Glomerular visceral epithelial cell (primary cell): ENCODE data around the gene FILIP1.
A peak's percentile ranks its signal among the peaks of the same experiment; 100 is the strongest.
"Not testable (repeated sequence)": the region's sequence is repeated elsewhere in the genome, so short reads cannot be mapped to it uniquely, and the experiment has no call there.

Source experiments
- DNase-seq: peaks from one replicate; pipeline ENCODE4 v3.0.0-alpha.2; 2016; ENCODE audit errors: extremely low spot score

The FILIP1 gene

DNA sequence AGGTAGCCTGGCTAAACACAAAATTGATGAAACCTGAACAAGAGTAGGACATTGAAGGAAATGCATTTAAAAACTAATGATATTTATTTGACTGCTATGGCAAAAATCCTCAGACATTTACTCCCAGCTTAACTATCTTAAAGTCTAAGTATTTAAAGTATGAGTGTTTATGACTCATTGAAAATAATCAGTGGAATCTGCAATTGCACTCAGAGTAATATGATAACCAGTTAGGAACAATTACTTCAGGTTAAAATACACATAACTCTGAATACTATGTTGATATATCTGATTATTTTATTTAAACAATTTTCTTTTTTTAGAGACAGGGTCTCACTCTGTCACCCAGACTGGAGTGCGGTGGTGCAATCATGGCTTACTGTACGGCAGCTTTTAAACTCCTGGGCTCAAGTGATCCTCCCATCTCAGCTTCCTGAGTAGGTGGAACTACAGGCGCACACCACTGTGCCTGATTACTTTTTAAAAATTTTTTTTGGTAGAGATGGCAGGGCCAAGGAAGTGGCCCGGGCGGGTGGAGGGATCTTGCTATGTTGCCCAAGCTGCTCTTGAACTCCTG lies 43.9 kb downstream of the FILIP1 start:
- no peak for DNase-seq

DNA sequence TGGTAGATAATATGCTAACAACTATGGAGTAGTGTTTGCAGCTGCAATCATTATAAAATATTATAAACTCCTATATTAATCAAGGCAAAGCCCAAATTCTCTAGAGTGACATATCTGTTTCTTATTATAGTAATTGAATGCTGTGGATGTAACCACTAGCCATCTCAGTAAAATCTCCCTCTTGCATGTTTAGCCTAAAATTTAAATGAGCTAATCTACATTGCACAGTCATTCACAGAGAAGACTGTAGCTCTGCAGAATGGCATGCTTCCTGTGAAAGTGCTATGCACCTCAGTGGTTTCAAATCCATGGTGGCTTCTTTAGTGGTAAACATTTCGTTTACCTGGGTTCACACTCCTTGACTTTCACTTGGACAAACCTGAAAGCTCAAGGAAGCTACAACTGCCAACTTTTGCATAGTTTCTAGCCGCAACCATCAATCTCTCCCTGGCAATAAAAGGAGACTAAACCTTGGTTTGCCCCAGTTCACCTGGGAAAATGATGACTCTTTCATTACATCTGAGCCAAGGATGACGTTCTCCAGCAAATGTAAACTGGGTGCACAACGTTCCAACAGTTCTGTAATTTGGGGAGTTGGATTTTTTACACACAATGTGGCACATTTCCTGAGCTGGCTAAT lies 47.2 kb downstream of the FILIP1 start:
- DNase-seq, result no peak

DNA sequence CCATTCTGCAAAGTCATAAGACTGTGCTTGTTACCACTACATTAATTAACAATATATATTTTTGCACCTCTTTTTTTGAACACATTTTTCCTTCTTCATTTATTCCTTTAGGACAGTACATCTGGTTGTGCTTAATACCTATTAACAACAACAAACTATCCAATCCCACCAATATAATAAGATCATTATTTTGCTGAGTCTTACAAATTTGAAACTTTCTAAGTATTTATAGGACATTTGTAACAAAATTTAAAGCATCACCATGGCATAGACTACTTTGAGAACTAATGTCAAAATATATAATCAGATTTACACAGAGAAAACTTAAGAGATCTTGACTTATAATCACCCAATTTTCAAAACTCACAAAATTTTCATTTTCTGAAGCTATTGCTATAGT lies 47.9 kb downstream of the FILIP1 start:
- no peak for DNase-seq

GRCh38 chr6:75444899-75445298 lies 48.7 kb downstream of the FILIP1 start:
- DNase-seq, result no peak

DNA sequence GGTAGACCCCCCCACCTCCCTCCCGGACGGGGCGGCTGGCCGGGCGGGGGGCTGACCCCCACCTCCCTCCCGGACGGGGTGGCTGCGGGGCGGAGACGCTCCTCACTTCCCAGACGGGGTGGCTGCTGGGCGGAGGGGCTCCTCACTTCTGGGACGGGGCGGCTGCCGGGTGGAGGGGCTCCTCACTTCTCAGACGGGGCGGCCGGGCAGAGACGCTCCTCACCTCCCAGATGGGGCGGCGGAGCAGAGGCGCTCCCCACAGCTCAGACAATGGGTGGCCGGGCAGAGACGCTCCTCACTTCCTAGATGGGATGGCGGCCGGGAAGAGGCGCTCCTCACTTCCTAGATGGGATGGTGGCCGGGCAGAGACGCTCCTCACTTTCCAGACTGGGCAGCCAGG lies 51.7 kb downstream of the FILIP1 start:
- not testable (repeated sequence) for DNase-seq

GRCh38 chr6:75441479-75441878 lies 52.1 kb downstream of the FILIP1 start:
- not testable (repeated sequence) for DNase-seq

DNA sequence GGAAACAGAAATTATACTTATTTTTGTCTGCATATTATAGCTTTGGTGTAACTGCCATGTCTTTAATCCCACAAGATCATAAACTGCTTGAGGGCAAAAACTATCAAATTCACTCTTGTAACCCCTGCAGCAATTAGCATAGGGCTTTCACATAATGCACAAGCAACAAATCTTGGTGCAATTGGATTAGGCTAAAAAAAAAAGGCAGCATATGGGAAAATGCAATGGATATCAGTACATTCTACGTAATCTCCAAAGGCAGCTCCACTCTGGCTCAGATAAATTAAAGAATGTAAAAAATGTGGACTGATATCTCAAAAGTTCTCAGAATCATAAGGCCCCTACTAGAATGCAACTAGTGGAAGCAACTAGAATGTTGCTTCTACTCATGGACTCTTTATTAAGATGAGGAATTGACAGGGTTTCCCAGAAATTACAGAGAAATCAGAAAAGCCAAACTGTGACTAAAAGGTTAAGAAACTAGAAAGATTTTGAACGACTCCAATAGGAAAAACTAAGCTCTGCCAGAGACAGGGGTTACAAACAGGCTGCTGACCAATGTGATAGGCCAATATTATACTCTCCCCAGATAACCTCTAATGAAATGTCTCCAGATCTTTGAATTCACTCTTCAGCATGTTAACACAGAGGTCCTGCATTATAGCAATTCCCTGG lies 55.0 kb downstream of the FILIP1 start:
- DNase-seq, result no peak

DNA sequence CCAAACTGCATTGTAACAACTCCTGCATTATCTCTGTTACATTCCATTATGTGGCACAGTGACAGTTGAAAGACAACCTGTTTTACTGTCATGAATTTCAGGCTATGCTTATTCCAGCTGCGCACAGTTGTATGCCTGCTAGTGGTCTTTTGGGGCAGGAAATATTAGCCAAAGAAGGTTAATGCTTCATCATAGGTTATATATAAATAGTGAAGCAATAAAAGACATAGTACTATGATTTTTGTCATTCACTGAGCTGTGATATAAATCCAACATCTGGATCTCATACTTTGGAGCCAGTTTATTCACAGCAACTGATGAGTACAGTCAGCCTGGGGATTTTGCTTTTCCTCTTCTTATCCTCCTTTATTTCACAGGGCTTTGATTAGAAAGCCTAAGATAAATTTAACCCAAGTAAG lies 55.6 kb downstream of the FILIP1 start:
- DNase-seq, result no peak

- DNase-seq, result no peak
Observed at GRCh38 chr6:75437421-75437891, 56.1 kb downstream of the FILIP1 start.

DNA sequence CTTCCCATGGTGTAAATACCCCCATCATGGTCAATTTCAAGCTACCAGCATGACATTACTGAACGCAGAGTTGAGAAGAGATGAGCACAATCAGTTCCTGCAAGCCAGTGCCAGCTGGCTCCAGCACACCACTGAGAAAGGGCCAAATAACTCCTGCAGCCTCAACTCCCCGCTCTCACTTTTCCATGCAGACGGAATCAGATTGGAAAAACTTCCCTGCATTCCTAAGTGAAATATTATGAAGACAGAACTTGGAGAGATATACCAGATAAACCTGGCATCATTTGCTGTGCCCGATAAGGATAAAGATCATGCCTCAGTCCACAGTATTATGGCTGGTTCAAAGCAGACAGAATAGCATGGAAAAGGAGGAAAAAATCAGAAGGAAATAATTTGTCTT lies 56.7 kb downstream of the FILIP1 start:
- no peak for DNase-seq

DNA sequence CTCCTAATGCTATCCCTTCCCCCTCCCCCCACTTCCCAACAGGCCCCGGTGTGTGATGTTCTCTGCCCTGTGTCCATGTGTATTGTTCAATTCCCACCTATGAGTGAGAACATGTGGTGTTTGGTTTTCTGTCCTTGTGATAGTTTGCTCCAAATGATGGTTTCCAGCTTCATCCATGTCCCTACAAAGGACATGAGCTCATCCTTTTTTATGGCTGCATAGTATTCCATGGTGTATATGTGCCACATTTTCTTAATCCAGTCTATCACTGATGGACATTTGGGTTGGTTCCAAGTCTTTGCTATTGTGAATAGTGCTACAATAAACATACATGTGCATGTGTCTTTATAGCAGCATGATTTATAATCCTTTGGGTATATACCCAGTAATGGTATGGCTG lies 60.8 kb downstream of the FILIP1 start:
- DNase-seq, result not testable (repeated sequence)

DNA sequence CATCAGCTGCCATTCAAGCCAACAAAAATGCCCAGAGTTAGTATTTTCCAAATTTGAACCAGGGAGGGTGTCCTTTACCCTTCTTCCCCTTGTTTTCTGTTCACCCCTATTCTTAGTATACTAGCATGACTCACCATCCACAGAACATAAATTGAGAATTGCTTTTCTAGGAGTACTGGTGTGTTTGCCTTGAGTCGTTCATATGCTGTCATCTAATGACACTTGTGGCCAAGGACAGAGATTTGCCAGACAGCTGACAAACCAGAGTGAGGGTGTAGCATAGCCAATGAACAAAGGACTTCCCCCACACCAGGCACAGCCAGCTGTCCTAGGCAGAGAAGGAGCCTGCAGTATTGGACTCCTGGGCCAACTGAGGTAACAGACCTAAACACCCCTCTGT lies 62.2 kb downstream of the FILIP1 start:
- DNase-seq, result peak; percentile 27

GRCh38 chr6:75430631-75431325 lies 62.8 kb downstream of the FILIP1 start:
- no peak for DNase-seq

- no peak for DNase-seq
Observed at GRCh38 chr6:75429061-75429703, 64.4 kb downstream of the FILIP1 start.

DNA sequence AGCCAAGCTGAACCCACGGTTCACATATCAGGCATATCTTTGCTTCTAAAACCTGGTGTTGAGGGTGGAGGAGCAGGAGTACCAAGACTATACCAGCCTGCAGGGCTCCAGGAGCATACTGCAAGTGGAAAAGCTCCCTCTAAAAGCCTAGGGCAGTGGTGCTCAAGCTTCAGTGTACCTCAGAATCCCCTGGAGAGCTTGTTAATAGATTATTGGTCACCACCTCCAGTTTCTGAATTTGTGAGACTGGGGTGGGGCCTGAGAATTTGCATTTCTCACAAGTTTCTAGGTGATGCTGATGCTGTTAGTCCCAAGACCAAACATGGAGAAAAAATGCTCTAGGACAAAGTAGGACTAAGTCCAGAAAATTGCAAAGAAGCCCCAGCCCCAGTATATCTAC lies 65.4 kb downstream of the FILIP1 start:
- DNase-seq, result no peak

- no peak for DNase-seq
Observed at GRCh38 chr6:75427329-75427728, 66.3 kb downstream of the FILIP1 start.

- DNase-seq, result no peak
Observed at GRCh38 chr6:75424618-75425548, 68.7 kb downstream of the FILIP1 start.

- no peak for DNase-seq
Observed at GRCh38 chr6:75423386-75423785, 70.2 kb downstream of the FILIP1 start.

DNA sequence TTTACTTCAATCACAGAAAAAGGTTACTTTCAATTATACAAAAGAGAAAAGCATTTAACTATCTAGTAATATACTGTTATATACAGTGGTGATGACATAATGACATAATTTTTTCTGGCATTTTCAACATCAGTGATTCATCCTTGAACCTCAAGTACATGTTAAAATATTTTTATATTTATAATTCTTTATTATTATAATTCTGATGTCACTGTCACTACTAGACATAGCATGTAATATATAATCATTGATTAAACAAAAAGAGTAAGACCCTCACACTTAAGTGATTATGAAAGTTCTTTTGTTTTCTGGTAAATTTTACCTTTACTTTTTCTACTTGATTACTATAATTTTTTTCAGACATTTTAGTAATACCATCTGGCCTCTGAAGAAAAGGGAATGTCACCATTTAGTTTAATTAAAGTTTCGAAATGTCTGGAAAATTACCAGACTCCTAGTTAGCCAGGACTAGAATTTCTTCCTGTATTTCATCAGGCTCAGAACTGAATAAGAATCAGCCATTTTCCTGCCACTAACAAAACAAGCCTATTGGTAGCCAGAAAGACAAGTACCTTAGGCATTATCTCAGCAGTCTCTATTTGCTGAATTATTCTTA lies 71.5 kb downstream of the FILIP1 start:
- no peak for DNase-seq

- DNase-seq, result no peak
Observed at GRCh38 chr6:75421316-75422023, 72.1 kb downstream of the FILIP1 start.
